ENCODE measurements around the gene FASN.
"Not testable (repeated sequence)": the region's sequence is repeated elsewhere in the genome, so short reads cannot be mapped to it uniquely, and the experiment has no call there.

Gene FASN

DNA sequence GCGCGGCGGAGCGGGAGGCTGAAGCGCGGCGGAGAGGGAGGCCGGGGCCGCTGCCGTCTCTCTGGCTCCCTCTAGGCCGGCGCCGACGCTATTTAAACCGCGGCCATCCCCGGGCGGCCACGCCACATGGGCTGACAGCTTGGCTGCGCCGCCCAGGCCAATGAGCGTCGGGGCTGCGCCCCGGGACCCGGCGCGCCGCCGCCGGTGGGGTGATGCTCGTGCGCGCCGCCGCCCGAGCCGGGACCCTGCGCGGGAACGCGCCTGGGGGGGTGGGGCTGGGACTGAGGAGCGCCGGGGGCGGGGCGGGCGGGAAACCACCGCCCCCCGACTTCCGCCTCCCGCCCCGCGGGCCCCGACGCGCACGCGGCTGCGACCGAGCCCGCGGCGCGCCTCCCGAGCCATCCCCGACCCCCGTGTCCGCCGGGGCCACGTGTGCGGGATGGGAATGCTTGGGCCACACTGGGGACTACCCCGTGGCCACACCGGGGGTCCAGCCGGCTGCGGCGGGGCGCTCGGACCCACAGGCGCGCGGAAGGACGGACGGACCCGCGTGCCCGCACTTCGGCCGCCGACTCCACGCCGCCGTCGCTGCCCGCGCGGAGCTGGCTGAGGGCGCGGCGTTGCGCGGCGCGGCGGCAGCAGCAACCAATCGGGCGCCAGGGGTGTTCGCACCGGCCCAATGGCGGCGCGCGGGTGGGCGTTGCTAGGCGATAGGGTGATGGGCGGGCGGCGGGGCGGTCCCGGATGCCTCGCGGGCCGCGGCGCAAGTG is at the start of gene FASN:
TSS of gene FASN (minus strand) at position 68 of the 770 bp plus-strand sequence. CDS start 1,791 bp downstream, outside the sequence.
- DNase-seq (ENCODE audit: low read depth in 4 of 4, low spot score in 1 of 4), result peak; percentile 82 to 95 (median 90)

DNA sequence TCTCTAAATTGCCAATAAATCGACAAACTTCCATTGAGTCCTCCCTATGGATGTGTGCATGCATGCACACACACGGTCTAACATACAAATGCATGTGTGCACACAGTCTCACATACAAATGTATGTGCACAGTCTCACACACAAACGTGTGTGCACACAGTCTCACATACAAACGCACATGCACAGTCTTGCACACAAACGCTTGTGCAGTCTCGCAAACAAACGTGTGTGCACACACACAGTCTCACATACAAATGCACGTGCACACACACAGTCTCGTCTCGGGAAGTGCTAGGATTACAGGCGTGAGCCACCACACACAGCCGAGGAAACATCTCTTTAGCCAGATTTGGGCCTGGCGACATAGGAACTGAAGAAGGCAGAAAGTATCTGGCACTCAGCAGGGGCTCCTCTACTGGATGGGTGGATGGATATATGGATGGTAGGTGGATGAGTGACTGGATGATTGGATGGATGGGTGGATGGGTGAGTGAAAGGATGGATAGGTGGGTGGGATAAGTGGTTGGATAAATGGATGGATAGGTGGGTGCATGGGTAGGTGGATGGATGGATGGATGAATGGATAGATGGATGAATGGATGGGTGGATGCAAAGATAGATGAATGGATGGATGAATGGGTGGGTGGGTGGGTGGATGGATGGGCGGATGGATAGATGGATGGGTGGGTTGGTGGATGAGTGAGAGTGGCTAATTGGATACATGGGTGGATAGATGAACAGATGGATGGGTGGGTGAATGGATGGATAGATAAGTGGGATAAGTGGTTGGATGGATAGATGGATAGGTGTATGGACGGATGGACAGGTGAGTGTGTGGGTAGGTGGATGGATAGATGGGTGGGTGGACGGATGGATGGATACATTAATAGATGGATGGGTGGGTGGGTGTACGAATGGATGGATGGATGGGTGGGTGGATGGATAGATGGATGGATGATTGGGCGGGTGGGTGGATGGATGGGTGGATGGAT is 48.9 kb upstream of the FASN start:
- DNase-seq (ENCODE audit: low read depth in 4 of 4, low spot score in 1 of 4), result no peak

DNA sequence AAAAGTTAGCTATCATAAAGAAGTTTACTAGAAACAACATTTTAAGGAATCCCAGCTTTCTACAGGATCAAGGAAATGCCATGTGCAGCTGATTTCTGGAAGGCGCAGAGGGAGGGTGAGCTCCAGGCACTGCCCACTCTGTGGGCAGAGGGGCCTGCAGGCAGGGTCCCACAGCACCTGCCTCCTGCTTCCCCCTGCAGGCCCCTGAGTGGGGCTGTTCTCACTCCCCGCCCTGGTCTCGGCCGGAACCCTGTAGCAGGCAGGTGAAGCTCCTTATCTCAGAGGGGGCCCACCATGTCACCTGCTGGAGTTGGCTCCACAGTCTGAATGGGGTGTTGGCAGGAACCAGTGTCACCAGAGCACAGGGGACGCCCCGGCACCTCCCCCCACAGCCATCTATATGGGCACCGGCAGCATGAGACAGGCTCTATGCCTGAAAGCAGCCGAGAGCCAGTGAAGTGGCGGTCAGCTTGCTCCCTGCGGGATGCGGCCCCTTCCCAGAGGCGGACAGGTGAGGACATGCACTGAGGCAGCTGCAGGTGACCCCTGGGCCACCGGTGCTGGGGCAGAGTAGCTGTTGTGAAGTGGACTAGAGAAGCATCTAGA is 47.6 kb upstream of the FASN start:
- DNase-seq (ENCODE audit: low read depth in 4 of 4, low spot score in 1 of 4), result no peak

DNA sequence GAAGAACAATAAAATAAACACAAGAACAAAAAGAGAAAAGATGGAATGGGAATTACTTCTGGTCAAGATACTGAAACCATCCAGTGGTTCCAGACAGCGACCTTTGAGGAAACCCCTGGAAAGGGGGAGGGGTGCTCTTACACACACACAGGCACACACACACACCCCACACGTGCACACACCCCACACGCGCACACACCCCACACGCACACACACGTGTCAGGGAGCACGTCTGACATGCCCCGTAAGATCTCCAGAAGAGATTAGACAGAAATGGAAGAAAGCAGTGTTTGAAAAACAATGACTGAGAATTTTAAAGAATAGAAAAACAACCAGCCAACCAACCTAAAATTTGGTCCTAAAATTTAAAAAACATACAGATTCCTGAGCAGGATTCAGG is 45.3 kb upstream of the FASN start:
- DNase-seq (ENCODE audit: low read depth in 4 of 4, low spot score in 1 of 4), result no peak

DNA sequence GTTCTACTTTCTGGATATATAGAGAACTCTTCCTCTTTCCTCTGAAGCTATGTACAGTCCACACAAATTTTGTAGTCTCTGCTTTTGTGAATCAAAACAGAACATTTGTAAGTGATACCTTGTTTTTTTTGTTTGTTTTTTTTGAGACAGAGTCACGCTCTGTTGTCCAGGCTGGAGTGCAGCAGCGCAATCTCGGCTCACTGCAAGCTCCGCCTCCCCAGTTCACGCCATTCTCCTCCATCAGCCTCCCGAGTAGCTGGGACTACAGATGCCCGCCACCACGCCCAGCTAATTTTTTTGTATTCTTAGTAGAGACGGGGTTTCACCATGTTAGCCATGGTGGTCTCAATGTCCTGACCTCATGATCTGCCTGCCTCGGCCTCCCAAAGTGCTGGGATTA is 41.9 kb upstream of the FASN start:
- DNase-seq (ENCODE audit: low read depth in 4 of 4, low spot score in 1 of 4), result not testable (repeated sequence)

DNA sequence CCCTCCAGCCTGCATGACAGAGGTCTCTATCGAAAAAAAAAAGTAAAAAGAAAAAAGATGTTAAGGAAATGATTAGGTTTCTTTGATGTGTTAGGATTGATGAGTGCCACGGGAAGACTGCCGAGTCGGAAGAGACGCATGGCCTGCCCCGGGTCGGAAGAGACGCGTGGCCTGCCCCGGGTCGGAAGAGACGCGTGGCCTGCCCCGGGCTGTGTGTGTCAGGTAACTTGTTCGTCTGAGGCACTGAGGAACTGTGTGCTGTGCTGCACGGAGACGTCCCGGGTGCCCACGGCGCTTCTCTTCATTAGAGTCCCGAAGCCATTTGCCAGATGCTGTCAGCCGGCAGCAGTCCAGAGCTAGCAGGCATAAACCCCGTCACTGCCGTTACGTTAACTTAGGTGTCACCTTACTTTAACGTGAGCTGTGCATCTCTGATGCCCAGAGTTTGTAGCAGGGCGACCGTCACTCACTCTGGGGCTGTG is 40.5 kb upstream of the FASN start:
- DNase-seq (ENCODE audit: low read depth in 4 of 4, low spot score in 1 of 4), result no peak

DNA sequence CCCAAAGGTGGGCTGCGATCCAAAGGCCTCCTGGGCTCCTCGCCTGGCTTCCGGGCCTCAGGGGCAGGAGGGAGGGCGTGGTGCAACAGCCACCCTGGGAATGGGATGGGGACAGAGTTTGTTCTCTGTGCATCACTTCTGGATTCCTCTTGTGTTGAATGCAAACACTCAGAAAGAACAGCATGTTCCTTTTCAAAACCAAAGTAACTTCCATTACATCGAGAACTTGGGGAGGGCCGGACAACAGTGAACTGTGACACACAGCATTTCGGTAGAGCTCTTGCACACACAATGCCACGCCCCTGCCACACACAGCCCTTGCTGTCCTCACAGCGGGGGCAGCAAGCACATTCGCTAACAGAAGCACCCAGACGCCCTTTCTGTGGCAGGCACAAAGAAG is 36.1 kb upstream of the FASN start:
- no peak for DNase-seq (ENCODE audit: low read depth in 4 of 4, low spot score in 1 of 4)

DNA sequence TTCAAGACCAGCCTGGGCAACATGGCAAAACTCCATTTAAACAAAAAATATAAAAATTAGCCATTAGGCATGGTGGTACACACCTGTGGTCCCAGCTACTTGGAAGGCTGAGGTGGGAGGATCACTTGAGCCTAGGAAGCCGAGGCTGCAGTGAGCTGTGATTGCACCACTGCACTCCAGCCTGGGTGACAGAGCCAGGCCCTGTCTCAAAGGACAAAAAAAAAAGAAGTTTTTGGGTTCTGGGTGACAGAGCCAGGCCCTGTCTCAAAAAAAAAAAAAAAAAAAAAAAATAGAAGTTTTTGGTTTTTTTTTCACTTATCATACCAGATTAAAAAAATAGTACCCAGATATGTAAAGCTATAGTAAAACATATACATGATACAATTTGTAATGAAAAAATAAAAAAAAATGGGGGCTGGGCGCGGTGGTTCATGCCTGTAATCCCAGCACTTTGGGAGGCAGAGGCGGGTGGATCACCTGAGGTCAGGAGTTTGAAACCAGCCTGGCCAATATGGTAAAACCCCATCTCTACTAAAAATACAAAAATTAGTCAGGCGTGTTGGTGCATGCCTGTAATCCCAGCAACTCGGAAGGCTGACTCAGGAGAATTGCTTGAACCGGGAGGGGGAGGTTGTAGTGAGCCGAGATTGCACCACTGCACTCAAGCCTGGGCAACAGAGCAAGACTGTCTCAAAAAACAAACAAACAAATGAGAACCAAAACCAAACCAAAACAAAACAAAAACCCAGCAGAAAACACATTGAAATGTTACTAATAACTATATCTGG is 35.3 kb upstream of the FASN start:
- not testable (repeated sequence) for DNase-seq (ENCODE audit: low read depth in 4 of 4, low spot score in 1 of 4)

DNA sequence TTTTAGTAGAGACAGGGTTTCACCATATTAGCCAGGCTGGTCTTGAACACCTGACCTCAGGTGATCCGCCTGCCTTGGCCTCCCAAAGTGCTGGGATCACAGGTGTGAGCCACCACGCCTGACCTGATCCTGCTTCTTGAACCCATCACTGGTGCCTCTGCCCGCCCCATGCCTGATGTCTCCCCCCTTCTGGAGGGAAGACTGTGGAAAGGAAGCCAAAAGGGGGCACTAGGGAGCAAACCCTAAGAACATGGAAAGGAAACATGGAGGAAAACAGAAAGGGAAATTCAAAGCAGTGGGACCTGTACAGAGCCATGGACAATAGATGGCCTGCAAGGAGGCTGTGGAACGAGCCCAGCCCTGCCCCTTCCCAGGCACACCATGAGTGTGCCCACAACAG is 31.1 kb upstream of the FASN start:
- DNase-seq (ENCODE audit: low read depth in 4 of 4, low spot score in 1 of 4), result no peak

DNA sequence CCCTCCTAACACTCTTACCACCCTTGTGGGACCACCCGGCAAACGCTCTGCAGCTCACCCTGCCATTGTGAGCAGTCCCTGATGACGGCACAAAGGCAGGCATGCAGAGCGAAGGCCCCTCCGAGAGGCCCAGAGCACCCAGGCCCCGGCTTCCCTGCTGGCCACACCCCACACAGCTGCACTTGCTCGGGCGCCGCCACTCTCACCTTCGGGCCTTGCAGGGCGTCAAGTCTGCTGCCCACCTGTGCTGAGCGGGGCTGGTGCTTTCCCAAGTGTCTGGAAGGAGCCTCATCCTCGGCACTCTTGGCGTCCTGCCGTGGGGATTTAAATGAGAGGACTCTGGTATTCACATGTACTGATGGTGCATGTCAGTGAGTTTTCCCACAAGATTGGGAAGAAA is 30.3 kb upstream of the FASN start:
- no peak for DNase-seq (ENCODE audit: low read depth in 4 of 4, low spot score in 1 of 4)

DNA sequence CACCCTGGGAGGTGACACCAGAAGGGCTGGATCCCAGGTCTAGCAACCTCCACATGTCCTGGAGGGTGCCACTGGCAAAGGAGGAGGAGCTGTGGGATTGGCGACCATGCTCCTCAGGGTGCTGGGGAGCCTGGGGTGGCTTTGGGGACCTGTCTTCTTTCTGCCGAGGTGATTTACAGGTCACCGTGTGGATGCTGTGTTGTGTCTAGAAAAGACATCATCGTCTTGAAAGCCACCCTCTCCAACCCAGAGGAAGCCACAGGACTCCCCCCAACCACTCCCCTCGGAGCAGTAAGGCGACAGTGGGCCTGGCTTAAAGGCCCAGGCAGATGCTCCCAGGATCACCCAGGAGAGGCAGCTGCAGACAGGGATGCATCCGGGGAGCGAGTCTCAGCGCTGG is 29.7 kb upstream of the FASN start:
- DNase-seq (ENCODE audit: low read depth in 4 of 4, low spot score in 1 of 4), result no peak

DNA sequence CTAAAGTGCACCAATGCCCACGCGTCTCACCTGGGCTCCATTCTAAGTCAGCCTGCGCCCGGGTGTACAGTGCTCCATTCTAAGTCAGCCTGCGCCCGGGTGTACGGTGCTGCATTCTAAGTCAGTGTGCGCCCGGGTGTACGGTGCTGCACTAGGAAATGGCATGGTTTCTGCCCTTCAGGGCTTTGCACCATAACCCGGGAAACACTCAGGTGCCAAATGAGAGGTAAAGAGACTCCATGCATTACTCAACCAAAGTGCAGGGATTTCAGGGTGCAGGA is 29.2 kb upstream of the FASN start:
- DNase-seq (ENCODE audit: low read depth in 4 of 4, low spot score in 1 of 4), result no peak

DNA sequence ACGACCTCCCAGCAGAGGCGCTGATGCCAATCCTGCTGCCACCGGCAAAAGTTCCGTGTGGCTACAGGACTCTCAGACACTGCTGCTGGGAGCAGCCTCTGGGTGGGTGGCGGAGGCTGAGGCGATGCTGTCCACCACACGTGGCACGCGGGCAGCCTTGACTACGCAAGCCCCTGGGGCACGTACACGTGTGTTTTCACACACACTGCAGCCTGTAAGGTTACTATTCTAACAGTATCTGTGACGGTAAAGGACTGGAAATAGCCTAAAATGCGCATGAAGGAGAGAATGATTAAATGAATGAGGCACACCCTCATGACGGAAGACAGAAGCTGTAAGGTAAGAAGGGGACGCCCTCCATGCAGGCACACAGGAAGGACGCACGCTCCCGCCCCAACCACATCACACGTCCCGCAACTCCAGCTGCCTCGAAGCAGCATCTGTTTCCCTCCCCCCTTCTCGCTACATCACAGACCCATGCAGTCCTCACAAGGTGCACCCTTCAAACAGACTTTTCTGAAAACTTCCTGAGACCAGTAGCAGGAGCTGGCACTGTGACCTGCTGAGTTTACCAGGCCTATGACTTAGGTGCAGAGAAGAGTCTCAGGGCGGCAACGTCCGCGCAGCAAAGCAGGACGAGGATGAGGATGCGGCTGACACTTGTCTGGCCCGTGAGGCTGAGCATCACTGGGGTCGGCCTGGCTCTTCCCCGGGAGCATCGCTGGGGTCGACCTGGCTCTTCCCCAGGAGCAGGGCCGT is 28.7 kb upstream of the FASN start:
- DNase-seq (ENCODE audit: low read depth in 4 of 4, low spot score in 1 of 4), result peak in 3 of 4 experiments; percentile 12 to 51 (median 50)

DNA sequence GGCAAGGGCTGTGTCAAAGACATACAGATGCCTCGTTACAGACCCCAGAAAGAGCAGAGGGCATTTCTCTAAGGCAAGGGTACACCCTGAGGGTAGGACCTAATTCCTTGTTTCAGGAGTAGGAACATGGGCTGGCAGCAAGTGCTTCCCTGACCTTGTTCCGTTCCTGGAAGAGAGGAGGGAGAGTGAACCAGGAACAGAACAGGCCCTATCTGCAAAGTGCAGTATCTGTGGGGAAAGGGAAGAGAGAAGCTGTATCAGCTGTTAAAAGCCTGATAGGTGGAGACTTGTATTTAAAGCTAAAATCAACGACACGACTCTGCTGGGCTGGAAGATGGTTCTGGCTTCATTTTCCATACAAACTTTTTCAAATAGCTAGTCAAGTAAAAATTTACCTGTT is 26.1 kb upstream of the FASN start:
- DNase-seq (ENCODE audit: low read depth in 4 of 4, low spot score in 1 of 4), result no peak

DNA sequence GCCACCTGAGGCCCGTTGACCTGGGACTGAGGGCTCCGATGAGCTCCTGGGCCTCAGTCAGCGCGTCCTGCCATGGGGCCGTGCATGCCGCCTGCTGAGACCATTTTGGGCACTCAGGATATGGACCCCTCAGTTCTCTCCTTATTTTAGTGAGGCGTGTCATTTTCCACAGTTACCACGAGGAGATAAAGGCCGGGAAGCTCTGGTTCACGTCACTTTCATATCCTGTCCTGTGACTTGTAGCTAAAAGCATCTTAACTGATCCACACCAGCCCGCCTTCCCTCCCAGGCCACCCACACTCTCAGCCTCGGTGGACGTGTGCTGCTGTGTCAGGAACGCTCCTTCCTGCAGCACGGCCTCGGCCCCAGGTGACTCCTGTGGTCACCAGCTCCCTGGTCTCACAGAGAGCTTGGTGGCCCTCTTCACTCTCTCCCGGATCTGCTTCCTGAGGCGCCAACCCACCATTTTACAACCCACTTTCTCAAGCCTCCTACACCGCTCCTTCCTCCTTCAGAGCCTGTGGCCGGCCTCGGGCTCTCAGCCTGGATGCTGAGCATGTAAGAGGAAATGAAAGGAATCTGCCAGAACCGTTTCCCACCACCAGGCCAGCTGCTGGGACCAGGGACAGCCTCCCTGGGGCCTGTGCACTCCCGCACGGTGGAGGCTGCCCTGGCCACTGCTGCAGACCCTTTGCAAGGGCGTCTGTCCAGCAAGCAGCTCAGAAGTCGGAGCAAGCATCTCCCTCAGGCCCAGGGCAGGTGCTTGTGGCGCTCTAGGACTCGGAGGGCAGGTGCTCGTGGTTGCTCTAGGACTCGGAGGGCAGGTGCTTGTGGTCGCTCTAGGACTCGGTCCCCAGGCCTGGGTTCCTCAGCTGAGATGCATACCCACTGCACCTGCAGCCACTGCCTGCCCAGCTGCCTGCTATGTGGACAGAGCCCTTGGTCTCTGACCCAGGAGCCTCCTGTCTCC is 23.9 kb upstream of the FASN start:
- no peak for DNase-seq (ENCODE audit: low read depth in 4 of 4, low spot score in 1 of 4)

DNA sequence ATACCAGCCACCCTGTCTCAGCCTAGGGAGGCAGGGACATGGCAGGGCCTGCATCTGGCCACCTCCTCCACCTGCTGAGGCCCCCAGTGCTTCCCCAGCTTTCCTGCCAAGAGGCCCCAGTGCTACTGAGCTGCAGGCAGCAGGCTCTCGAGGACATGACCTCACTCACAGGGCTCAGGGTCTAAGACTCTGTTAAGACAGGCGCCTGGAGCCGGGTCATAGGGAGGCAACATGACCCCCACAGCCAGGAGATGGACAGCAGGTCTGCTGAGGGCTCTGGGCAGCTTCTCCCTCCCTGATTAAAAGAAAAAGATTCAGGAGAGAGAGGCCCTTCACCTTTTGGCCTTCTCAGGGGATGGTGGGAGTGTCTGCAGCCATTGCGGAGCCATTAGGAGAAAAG is 23.2 kb upstream of the FASN start:
- DNase-seq (ENCODE audit: low read depth in 4 of 4, low spot score in 1 of 4), result no peak

DNA sequence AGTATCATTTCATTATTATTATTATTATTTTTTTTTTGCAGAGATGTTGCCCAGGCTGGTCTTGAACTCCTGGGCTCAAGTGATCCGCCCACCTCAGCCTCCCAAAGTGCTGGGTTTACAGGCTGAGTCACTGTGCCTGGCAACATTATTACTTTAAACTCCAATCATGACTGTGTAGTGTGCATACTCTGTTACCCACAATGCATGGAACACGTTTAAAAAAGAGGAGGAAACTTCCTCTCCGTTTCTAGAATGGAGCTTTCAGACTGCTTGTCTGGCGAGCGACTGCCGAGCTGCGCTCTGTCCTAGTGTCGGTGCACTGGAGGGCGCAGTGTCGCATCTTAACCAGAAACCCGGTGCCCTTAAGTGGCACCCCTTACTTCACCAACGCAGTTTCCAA is 22.1 kb upstream of the FASN start:
- no peak for DNase-seq (ENCODE audit: low read depth in 4 of 4, low spot score in 1 of 4)

DNA sequence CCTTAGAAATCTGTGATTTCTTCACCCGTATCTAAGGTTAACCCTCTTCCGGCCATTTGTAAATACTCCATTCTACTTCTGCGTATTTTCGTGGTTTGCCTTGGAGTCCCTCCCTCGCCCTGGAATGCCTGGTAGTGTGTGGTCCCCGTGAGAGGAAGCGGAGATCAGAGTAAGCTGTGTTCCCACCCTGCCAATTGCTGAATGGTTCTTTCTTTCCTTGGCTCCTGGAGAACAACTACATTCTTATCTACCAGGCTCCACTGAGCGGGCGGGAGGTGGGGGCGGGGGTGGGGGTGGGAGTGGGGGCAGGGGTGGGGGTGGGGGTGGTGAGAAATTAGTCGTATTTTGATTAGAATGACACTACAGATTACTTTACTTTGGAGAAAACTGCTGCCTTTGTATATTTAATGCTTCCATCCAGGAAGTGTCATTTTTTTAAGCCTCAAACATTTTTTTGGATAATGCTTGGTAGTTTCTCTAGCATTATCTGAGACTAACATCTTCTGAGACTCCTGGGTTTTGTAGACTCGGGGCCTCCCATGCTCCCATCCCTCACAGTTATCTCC is 20.9 kb upstream of the FASN start:
- DNase-seq (ENCODE audit: low read depth in 4 of 4, low spot score in 1 of 4), result no peak

Measured in stimulated activated CD4-positive, alpha-beta T cell treated with anti-CD3 and anti-CD28 coated beads, Interleukin-1b, Interleukin-23, amount 100 ng/mL, for 24 hours (primary cell).